ENCODE data around the gene ARHGEF25.
A peak's percentile ranks its signal among the peaks of the same experiment; 100 is the strongest.

Gene ARHGEF25

GRCh38 chr12:57620936-57621496 lies 9.8 kb downstream of the ARHGEF25 start:
- Histone ChIP-seq H3K27ac (no peak overlapping the region), H3K9me3 (ENCODE audit: low read depth, low read length) (no peaks in the 10 kb centered on the region), H3K36me3 (ENCODE audit: insufficient read depth, low read length) (peaks cover 3% of the 10 kb centered on the region; the same call in 1 of the 2 replicates), H3K4me3 (no peak overlapping the region), H3K9ac (ENCODE audit: insufficient read length) (no peak overlapping the region)
- no peak for DNase-seq (ENCODE audit: low read depth, low spot score)
- TF ChIP-seq FOXP2 (optimal IDR thresholded peaks at IDR 0.05; ENCODE audit: control extremely low read depth, extremely low read length, insufficient read depth): no peak
- no peak for TF ChIP-seq EZH2 (IDR thresholded peaks at IDR 0.05)
- TF ChIP-seq POLR2AphosphoS5 (IDR thresholded peaks at IDR 0.05; ENCODE audit: borderline replicate concordance, low read depth, low read length): no peak

DNA sequence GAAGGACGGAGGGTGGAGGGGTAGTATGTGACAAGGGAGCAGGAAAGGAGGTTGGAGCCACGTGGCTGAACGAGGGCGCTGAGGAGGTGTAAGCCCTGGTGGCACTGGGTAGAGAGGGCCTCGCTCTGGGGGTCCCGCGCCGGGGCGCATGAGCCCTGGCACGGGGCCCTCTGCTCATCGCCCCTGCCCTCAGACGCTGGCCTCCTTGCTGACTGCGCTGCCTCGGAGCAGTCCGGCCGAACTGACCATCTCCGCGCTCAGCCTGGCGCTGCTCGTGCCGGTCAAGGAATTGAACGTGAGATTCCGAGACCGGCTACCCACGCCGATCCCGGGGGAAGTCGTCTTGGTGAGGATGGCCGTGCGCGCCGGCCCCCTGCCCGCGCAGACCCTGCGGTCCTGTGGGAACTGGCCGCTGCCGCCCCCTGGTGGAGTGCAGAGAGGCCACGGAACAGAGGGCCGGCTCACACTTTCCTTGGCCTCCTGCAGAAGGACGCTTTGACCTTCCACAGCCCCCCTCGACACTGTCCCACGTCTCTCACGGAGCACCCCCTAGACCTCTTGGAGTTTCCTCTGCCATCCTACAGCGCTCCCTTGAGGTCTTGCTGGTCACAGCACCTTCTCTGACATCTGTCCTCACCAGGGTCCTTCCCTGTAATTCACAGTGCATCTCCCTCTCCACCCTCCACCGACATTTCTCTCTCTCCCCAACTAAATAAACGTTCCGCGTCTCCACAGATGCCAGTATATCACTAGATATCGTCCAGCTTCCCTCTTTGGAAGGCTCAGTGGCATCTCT lies 10.5 kb downstream of the ARHGEF25 start:
- DNase-seq (ENCODE audit: low read depth, low spot score): no peak
- peak overlapping the region; percentile 42; the same call in 1 of the 2 replicates for H3K4me3 ChIP-seq
- no peak overlapping the region for H3K27ac ChIP-seq
- no peaks in the 10 kb centered on the region for H3K36me3 ChIP-seq (ENCODE audit: insufficient read depth, low read length)
- no peak for TF ChIP-seq POLR2AphosphoS5 (IDR thresholded peaks at IDR 0.05; ENCODE audit: borderline replicate concordance, low read depth, low read length)
- no peak for TF ChIP-seq EZH2 (IDR thresholded peaks at IDR 0.05)
- TF ChIP-seq FOXP2 (optimal IDR thresholded peaks at IDR 0.05; ENCODE audit: control extremely low read depth, extremely low read length, insufficient read depth): no peak
- H3K9me3 ChIP-seq (ENCODE audit: low read depth, low read length): no peaks in the 10 kb centered on the region
- H3K9ac ChIP-seq (ENCODE audit: insufficient read length): no peak overlapping the region

GRCh38 chr12:57622293-57623245 lies 11.3 kb downstream of the ARHGEF25 start:
- H3K27ac ChIP-seq: no peak overlapping the region
- H3K36me3 ChIP-seq (ENCODE audit: insufficient read depth, low read length): no peaks in the 10 kb centered on the region
- TF ChIP-seq EZH2 (IDR thresholded peaks at IDR 0.05) (no peak), POLR2AphosphoS5 (IDR thresholded peaks at IDR 0.05; ENCODE audit: borderline replicate concordance, low read depth, low read length) (no peak), FOXP2 (optimal IDR thresholded peaks at IDR 0.05; ENCODE audit: control extremely low read depth, extremely low read length, insufficient read depth) (no peak)
- no peaks in the 10 kb centered on the region for H3K9me3 ChIP-seq (ENCODE audit: low read depth, low read length)
- H3K4me3 ChIP-seq: no peak overlapping the region
- no peak overlapping the region for H3K9ac ChIP-seq (ENCODE audit: insufficient read length)
- no peak for DNase-seq (ENCODE audit: low read depth, low spot score)

DNA sequence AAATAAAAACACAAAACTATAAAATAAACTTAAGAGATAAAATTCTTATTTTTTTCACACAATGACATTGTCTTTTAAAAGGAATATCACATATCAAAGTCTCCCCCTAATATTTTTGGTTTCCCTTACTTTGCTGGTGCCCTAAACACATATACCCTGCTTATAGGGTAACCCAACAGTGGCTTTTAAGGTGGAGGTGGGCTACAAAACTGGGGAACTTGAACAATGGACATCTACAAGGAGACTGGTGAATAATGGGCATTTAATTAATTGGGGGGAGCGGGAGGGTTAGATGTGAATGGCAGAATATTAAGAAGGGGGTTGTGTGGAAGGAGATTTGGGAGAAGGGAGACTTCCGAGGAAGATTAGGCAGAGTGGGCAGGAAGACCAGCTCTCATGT lies 12.2 kb downstream of the ARHGEF25 start:
- no peaks in the 10 kb centered on the region for H3K9me3 ChIP-seq (ENCODE audit: low read depth, low read length)
- H3K36me3 ChIP-seq (ENCODE audit: insufficient read depth, low read length): no peaks in the 10 kb centered on the region; the same call in 1 of the 2 replicates
- DNase-seq (ENCODE audit: low read depth, low spot score): no peak
- H3K9ac ChIP-seq (ENCODE audit: insufficient read length): no peak overlapping the region
- H3K27ac ChIP-seq: no peak overlapping the region
- no peak overlapping the region for H3K4me3 ChIP-seq
- TF ChIP-seq FOXP2 (optimal IDR thresholded peaks at IDR 0.05; ENCODE audit: control extremely low read depth, extremely low read length, insufficient read depth): no peak
- no peak for TF ChIP-seq POLR2AphosphoS5 (IDR thresholded peaks at IDR 0.05; ENCODE audit: borderline replicate concordance, low read depth, low read length)
- TF ChIP-seq EZH2 (IDR thresholded peaks at IDR 0.05): no peak

- no peak for DNase-seq (ENCODE audit: low read depth, low spot score)
- H3K9me3 ChIP-seq (ENCODE audit: low read depth, low read length): no peaks in the 10 kb centered on the region
- H3K4me3 ChIP-seq: no peak overlapping the region
- no peak overlapping the region for H3K27ac ChIP-seq
- no peak overlapping the region for H3K9ac ChIP-seq (ENCODE audit: insufficient read length)
- TF ChIP-seq POLR2AphosphoS5 (IDR thresholded peaks at IDR 0.05; ENCODE audit: borderline replicate concordance, low read depth, low read length) (no peak), EZH2 (IDR thresholded peaks at IDR 0.05) (no peak), FOXP2 (optimal IDR thresholded peaks at IDR 0.05; ENCODE audit: control extremely low read depth, extremely low read length, insufficient read depth) (no peak)
- H3K36me3 ChIP-seq (ENCODE audit: insufficient read depth, low read length): no peaks in the 10 kb centered on the region; the same call in 1 of the 2 replicates
Measured at GRCh38 chr12:57623811-57624390, 12.7 kb downstream of the ARHGEF25 start.

GRCh38 chr12:57624441-57625220 lies 13.4 kb downstream of the ARHGEF25 start:
- no peak overlapping the region for H3K9ac ChIP-seq (ENCODE audit: insufficient read length)
- TF ChIP-seq EZH2 (IDR thresholded peaks at IDR 0.05): no peak
- TF ChIP-seq FOXP2 (optimal IDR thresholded peaks at IDR 0.05; ENCODE audit: control extremely low read depth, extremely low read length, insufficient read depth): no peak
- no peak for TF ChIP-seq POLR2AphosphoS5 (IDR thresholded peaks at IDR 0.05; ENCODE audit: borderline replicate concordance, low read depth, low read length)
- DNase-seq (ENCODE audit: low read depth, low spot score): no peak
- no peaks in the 10 kb centered on the region; the same call in 1 of the 2 replicates for H3K36me3 ChIP-seq (ENCODE audit: insufficient read depth, low read length)
- H3K4me3 ChIP-seq: no peak overlapping the region
- H3K9me3 ChIP-seq (ENCODE audit: low read depth, low read length): no peaks in the 10 kb centered on the region
- H3K27ac ChIP-seq: no peak overlapping the region

DNA sequence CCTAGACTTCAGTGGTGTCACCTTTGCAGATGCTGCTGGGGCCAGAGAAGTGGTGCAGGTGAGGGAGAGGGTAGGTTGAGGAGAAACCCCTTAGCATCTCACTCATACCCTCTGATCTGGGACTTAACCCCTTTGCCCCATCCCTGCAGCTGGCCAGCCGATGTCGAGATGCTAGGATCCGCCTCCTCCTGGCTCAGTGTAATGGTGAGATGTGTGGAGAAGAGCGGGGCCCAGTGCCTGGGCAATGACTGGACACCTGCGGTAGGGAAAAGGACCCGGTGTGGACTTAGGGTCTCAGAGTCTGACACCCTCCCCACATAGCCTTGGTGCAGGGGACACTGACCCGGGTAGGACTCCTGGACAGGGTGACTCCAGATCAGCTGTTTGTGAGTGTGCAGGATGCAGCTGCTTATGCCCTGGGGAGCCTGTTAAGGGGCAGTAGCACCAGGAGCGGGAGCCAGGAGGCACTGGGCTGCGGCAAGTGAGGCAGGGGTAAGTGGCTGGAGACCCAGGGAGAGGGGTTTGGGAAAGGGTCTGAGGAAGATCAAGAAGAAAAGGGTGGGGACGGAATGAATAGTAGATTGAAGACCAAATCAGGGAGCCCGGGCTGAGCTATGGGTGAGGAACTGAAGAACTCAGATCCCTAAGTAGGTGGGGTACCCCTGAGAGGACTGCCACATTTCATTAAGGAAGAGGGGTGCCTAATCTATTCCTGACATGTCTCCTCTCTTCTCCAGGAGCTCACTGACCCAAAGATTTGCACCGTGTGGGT lies 14.2 kb downstream of the ARHGEF25 start:
- TF ChIP-seq FOXP2 (optimal IDR thresholded peaks at IDR 0.05; ENCODE audit: control extremely low read depth, extremely low read length, insufficient read depth) (no peak), EZH2 (IDR thresholded peaks at IDR 0.05) (no peak), POLR2AphosphoS5 (IDR thresholded peaks at IDR 0.05; ENCODE audit: borderline replicate concordance, low read depth, low read length) (no peak)
- no peak overlapping the region for H3K9ac ChIP-seq (ENCODE audit: insufficient read length)
- no peaks in the 10 kb centered on the region; the same call in 1 of the 2 replicates for H3K36me3 ChIP-seq (ENCODE audit: insufficient read depth, low read length)
- no peak for DNase-seq (ENCODE audit: low read depth, low spot score)
- no peaks in the 10 kb centered on the region for H3K9me3 ChIP-seq (ENCODE audit: low read depth, low read length)
- no peak overlapping the region for H3K4me3 ChIP-seq
- no peak overlapping the region for H3K27ac ChIP-seq
